ENCODE data around the gene NCOA3. TPM values are rescaled to one million over a fixed set of nuclear protein-coding genes. Genes with fewer than 3 reads are reported as not detected.
A peak's percentile ranks its signal among the peaks of the same experiment; 100 is the strongest.

The NCOA3 gene
- total and polyA plus RNA-seq, 7 donors: 11.9 to 56.9 (median 18.1) TPM

DNA sequence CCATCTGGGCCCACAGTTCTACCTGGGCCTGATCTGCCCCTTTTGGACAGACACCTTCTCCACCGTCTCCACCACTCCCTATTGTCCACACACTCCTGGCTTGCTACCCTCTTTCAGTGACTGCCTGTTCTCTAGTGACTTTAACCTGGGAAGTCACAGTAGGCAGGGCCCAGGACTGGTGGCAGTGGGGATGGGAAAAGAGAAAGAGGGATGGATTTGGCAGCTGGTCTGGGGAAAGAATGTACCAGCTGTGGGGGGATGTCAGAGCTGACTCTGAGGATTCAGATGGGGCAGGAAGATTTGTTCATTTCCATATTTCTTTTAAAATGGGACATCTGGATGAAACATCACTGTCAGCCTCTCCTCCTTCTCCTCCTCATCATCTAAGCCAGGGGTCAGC lies 198.1 kb downstream of the NCOA3 start:
- Histone ChIP-seq H3K4me3 (no peak overlapping the region), H3K27me3 (ENCODE audit: insufficient read depth in 3 of 3, low read length in 2 of 3) (peaks cover 0 to 2% (median 0%) of the 10 kb centered on the region in 3 donors), H3K36me3 (ENCODE audit: insufficient read depth in 1 of 2, low read depth in 1 of 2) (no peaks in the 10 kb centered on the region), H3K27ac (no peak overlapping the region), H3K9me3 (no peaks in the 10 kb centered on the region), H3K4me1 (no peaks in the 10 kb centered on the region)
- no peak for ATAC-seq
- no peak for TF ChIP-seq CTCF (IDR thresholded peaks at IDR 0.05)
- intact Hi-C loops (cut with DNase I): no loop called here
- 37 to 88% (median 48%) methylated on average over 1 of the region's 1 CpG for WGBS, 3 donors
- peak in 1 of 2 donors; percentile 6 for DNase-seq

GRCh38 chr20:47700327-47700726 lies 198.6 kb downstream of the NCOA3 start:
- 63 to 74% (median 72%) methylated on average over 7 of the region's 7 CpGs for WGBS, 3 donors
- H3K4me3 ChIP-seq: no peak overlapping the region
- TF ChIP-seq CTCF (IDR thresholded peaks at IDR 0.05): no peak
- no peak overlapping the region for H3K27ac ChIP-seq
- DNase-seq: peak in 1 of 2 donors; percentile 7
- no peaks in the 10 kb centered on the region for H3K4me1 ChIP-seq
- no peak for ATAC-seq
- no peaks in the 10 kb centered on the region for H3K36me3 ChIP-seq (ENCODE audit: insufficient read depth in 1 of 2, low read depth in 1 of 2)
- intact Hi-C loops (cut with DNase I): no loop called here
- H3K9me3 ChIP-seq: no peaks in the 10 kb centered on the region
- H3K27me3 ChIP-seq (ENCODE audit: insufficient read depth in 3 of 3, low read length in 2 of 3): peaks cover 0 to 2% (median 0%) of the 10 kb centered on the region in 3 donors

DNA sequence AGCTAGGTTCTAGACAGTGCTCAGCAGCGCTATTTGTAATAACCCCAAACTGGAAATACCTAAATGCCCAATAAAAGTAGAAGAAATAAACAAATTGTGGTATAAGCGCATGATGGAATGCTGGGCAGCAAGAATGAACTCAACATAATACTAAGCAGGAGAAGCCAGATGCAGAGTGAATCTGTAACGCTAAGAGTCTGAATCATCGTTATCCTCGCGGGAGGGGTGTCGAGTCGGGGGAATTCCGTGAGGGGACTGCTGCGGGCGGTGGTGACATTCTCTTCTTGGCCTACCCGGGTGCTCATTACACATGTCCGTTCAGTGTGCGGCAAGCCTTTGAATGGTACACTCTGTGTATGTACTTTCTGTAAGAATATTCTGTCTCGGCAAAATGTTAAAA lies 199.9 kb downstream of the NCOA3 start:
- 86 to 90% (median 87%) methylated on average over 15 of the region's 15 CpGs for WGBS, 3 donors
- TF ChIP-seq CTCF (IDR thresholded peaks at IDR 0.05): no peak
- Histone ChIP-seq H3K27me3 (ENCODE audit: insufficient read depth in 3 of 3, low read length in 2 of 3) (peaks cover 0 to 2% (median 0%) of the 10 kb centered on the region in 3 donors), H3K4me3 (no peak overlapping the region), H3K36me3 (ENCODE audit: insufficient read depth in 1 of 2, low read depth in 1 of 2) (no peaks in the 10 kb centered on the region), H3K27ac (no peak overlapping the region), H3K4me1 (no peaks in the 10 kb centered on the region), H3K9me3 (no peaks in the 10 kb centered on the region)
- intact Hi-C loops (cut with DNase I): no loop called here
- DNase-seq (peak in 1 of 2 donors; percentile 13), ATAC-seq (no peak)

DNA sequence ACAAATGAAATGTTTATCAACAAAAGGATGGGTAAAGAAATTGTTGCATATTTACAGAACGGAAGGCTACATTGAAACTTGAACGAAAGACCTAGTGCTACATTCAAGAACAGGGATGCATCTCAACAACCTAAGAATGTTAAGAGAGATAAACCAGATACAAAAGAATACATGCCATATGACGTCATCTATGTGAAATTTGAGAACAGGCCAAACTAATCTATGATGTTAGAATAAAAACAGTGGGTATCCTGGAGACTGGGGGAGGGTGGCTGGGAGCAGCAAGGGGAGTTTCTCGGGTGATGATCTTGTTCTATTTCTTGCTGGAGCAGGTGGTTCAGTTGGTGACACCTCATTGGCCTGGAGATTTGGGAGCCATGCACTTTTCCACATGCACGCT lies 202.1 kb downstream of the NCOA3 start:
- intact Hi-C loops (cut with DNase I): no loop called here
- 69 to 79% (median 74%) methylated on average over 5 of the region's 5 CpGs for WGBS, 3 donors
- Histone ChIP-seq H3K27ac (no peak overlapping the region), H3K4me3 (no peak overlapping the region), H3K9me3 (no peaks in the 10 kb centered on the region), H3K27me3 (ENCODE audit: insufficient read depth in 3 of 3, low read length in 2 of 3) (peaks cover 0 to 3% (median 0%) of the 10 kb centered on the region in 3 donors), H3K36me3 (ENCODE audit: insufficient read depth in 1 of 2, low read depth in 1 of 2) (no peaks in the 10 kb centered on the region), H3K4me1 (no peaks in the 10 kb centered on the region)
- no peak for ATAC-seq
- DNase-seq: no peak
- no peak for TF ChIP-seq CTCF (IDR thresholded peaks at IDR 0.05)

All from psoas muscle (tissue), 8 donors.